Suprapubic skin (tissue), 4 donors: ENCODE results near the gene NLRX1.

Experiments used
- CTCF ChIP-seq, 2 donors: fragments of 200-600 bp in 1 of 2; fragments of 450-650 bp in 1 of 2; sonication (generic) in 1 of 2; IDR thresholded peaks; one replicate each; pipeline ENCODE4 v1.5.1; 2016 to 2019; ENCODE audit warnings: antibody characterized with exemption in 2 of 2, mild to moderate bottlenecking in 1 of 2, moderate library complexity in 1 of 2
- EP300 ChIP-seq: sonication (generic); formaldehyde crosslinking; IDR thresholded peaks from one replicate; pipeline ENCODE4 v1.6.1; 2017; ENCODE audit warnings: antibody characterized with exemption
- POLR2A ChIP-seq, 2 donors: fragments of 450-650 bp; IDR thresholded peaks; one replicate each; pipeline ENCODE4 v1.6.1; 2017; ENCODE audit warnings: antibody characterized with exemption in 2 of 2, mild to moderate bottlenecking in 2 of 2, moderate library complexity in 2 of 2
- POLR2AphosphoS5 ChIP-seq, 3 donors: sonication (generic); formaldehyde crosslinking; IDR thresholded peaks; one replicate each; pipeline ENCODE4 v1.6.1; 2017; ENCODE audit warnings: antibody characterized with exemption in 3 of 3

- no peak for TF ChIP-seq CTCF (IDR thresholded peaks at IDR 0.05)
- no peak for TF ChIP-seq POLR2A (IDR thresholded peaks at IDR 0.05)
- no peak for TF ChIP-seq POLR2AphosphoS5 (IDR thresholded peaks at IDR 0.05)
- TF ChIP-seq EP300, result no peak
Observed at GRCh38 chr11:119149786-119150275, 18.7 kb upstream of the NLRX1 start.
